HEK293 (cell line): ENCODE measurements around the gene SFXN2.

Experiments used
- CTCF ChIA-PET: fragments of 350-600 bp; formaldehyde crosslinking; extraction: SDS; loops from one replicate; lab custom pipeline; 2021; ENCODE audit warnings: antibody characterized with exemption; lab: Yijun Ruan, JAX
- POLR2A ChIA-PET: fragments of 300-600 bp; formaldehyde crosslinking; extraction: SDS; loops from one replicate; lab custom pipeline; 2020; ENCODE audit warnings: antibody characterized with exemption, inconsistent platforms; lab: Yijun Ruan, JAX
- H3K27ac ChIP-seq: fragments of 200-500 bp; sonication (Bioruptor generic); 2 replicates; pipeline ENCODE4 v1.5.1; 2014; ENCODE audit warnings: low read depth, low read length, control low read depth, inconsistent platforms; ENCODE audit errors: extremely low read depth
- H3K36me3 ChIP-seq, 2 experiments: fragments of 200-500 bp in 1 of 2; sonication (Bioruptor generic) in 1 of 2; 1 replicate in 1 of 2; 2 replicates in 1 of 2; pipeline ENCODE4 v1.5.1; 2014 to 2017; ENCODE audit warnings: inconsistent platforms in 2 of 2, low read length in 2 of 2; ENCODE audit not compliant: control insufficient read depth in 2 of 2, insufficient read depth in 1 of 2
- H3K4me1 ChIP-seq: fragments of 200-500 bp; sonication (Bioruptor generic); 2 replicates; pipeline ENCODE4 v1.5.1; 2014; ENCODE audit warnings: mild to moderate bottlenecking, low read length, inconsistent platforms; ENCODE audit not compliant: control insufficient read depth, insufficient read depth
- H3K4me3 ChIP-seq: 2 replicates; pipeline ENCODE4 v1.5.1; 2011; ENCODE audit warnings: low read depth, mild to moderate bottlenecking, control low read depth, low read length, moderate library complexity
- H3K9me3 ChIP-seq: fragments of 200-500 bp; sonication (Bioruptor generic); 2 replicates; pipeline ENCODE4 v1.5.1; 2014; ENCODE audit warnings: low read depth, low read length, inconsistent platforms; ENCODE audit not compliant: control insufficient read depth, insufficient read depth
- BCL11A ChIP-seq: fragments of 450-650 bp; formaldehyde crosslinking; IDR thresholded peaks from 2 replicates; pipeline ENCODE4 v1.5.1; 2016; ENCODE audit warnings: low read depth, missing biosample characterization, missing genetic modification characterization
- BCL11B ChIP-seq: fragments of 450-650 bp; formaldehyde crosslinking; IDR thresholded peaks from 2 replicates; pipeline ENCODE4 v1.5.1; 2016; ENCODE audit warnings: low read depth, missing biosample characterization, missing genetic modification characterization
- IKZF3 ChIP-seq: fragments of 450-650 bp; IDR thresholded peaks from 2 replicates; pipeline ENCODE4 v1.5.0; 2018; ENCODE audit warnings: missing biosample characterization, mild to moderate bottlenecking, missing genetic modification characterization, moderate library complexity
- MZF1 ChIP-seq: fragments of 450-650 bp; formaldehyde crosslinking; IDR thresholded peaks from 2 replicates; pipeline ENCODE4 v1.5.1; 2017; ENCODE audit warnings: missing biosample characterization, missing genetic modification characterization, borderline replicate concordance
- OSR2 ChIP-seq: fragments of 450-650 bp; formaldehyde crosslinking; IDR thresholded peaks from 2 replicates; pipeline ENCODE4 v1.5.1; 2016; ENCODE audit warnings: missing biosample characterization, missing genetic modification characterization
- PRDM1 ChIP-seq: fragments of 450-650 bp; formaldehyde crosslinking; IDR thresholded peaks from 2 replicates; pipeline ENCODE4; 2016; ENCODE audit warnings: missing biosample characterization, missing genetic modification characterization
- RBAK ChIP-seq: fragments of 450-650 bp; formaldehyde crosslinking; IDR thresholded peaks from 2 replicates; pipeline ENCODE4 v1.5.1; 2016; ENCODE audit warnings: missing biosample characterization, missing genetic modification characterization
- SCRT1 ChIP-seq: fragments of 450-650 bp; formaldehyde crosslinking; IDR thresholded peaks from 2 replicates; pipeline ENCODE4 v1.5.1; 2016; ENCODE audit warnings: missing biosample characterization, missing genetic modification characterization, borderline replicate concordance
- SP3 ChIP-seq: fragments of 450-650 bp; formaldehyde crosslinking; IDR thresholded peaks from 2 replicates; pipeline ENCODE4 v1.5.1; 2016; ENCODE audit warnings: missing biosample characterization, missing genetic modification characterization
- SP7 ChIP-seq: fragments of 450-650 bp; formaldehyde crosslinking; IDR thresholded peaks from 2 replicates; pipeline ENCODE4 v1.5.1; 2016; ENCODE audit warnings: missing biosample characterization, missing genetic modification characterization
- ZBTB20 ChIP-seq: fragments of 450-650 bp; formaldehyde crosslinking; IDR thresholded peaks from 2 replicates; pipeline ENCODE4 v1.5.1; 2016; ENCODE audit warnings: missing biosample characterization, missing genetic modification characterization
- ZNF114 ChIP-seq: fragments of 450-650 bp; formaldehyde crosslinking; IDR thresholded peaks from 2 replicates; pipeline ENCODE4 v1.5.0; 2017; ENCODE audit warnings: missing biosample characterization, missing genetic modification characterization
- ZNF140 ChIP-seq: fragments of 450-650 bp; formaldehyde crosslinking; IDR thresholded peaks from 2 replicates; pipeline ENCODE4 v1.5.1; 2016; ENCODE audit warnings: missing biosample characterization, missing genetic modification characterization
- ZNF221 ChIP-seq: fragments of 450-650 bp; formaldehyde crosslinking; IDR thresholded peaks from 2 replicates; pipeline ENCODE4 v1.5.1; 2017; ENCODE audit warnings: missing biosample characterization, missing genetic modification characterization, borderline replicate concordance
- ZNF302 ChIP-seq: fragments of 450-650 bp; formaldehyde crosslinking; IDR thresholded peaks from 2 replicates; pipeline ENCODE4 v1.5.1; 2016; ENCODE audit warnings: missing biosample characterization, missing genetic modification characterization, low read depth
- ZNF391 ChIP-seq: fragments of 450-650 bp; formaldehyde crosslinking; IDR thresholded peaks from 2 replicates; pipeline ENCODE4 v1.5.1; 2016; ENCODE audit warnings: low read depth, missing biosample characterization, missing genetic modification characterization, borderline replicate concordance
- ZNF473 ChIP-seq: fragments of 450-650 bp; formaldehyde crosslinking; IDR thresholded peaks from 2 replicates; pipeline ENCODE4 v1.5.1; 2017; ENCODE audit warnings: missing biosample characterization, missing genetic modification characterization
- ZNF548 ChIP-seq: fragments of 450-650 bp; formaldehyde crosslinking; IDR thresholded peaks from 2 replicates; pipeline ENCODE4 v1.5.1; 2016; ENCODE audit warnings: missing biosample characterization, missing genetic modification characterization
- ZNF558 ChIP-seq: fragments of 450-650 bp; formaldehyde crosslinking; IDR thresholded peaks from 2 replicates; pipeline ENCODE4 v1.5.1; 2016; ENCODE audit warnings: missing biosample characterization, missing genetic modification characterization
- ZNF623 ChIP-seq: fragments of 450-650 bp; formaldehyde crosslinking; IDR thresholded peaks from 2 replicates; pipeline ENCODE4 v1.5.1; 2016; ENCODE audit warnings: missing biosample characterization, missing genetic modification characterization
- ZNF747 ChIP-seq: fragments of 450-650 bp; formaldehyde crosslinking; IDR thresholded peaks from 2 replicates; pipeline ENCODE4 v1.5.1; 2016; ENCODE audit warnings: missing biosample characterization, missing genetic modification characterization
- ZSCAN16 ChIP-seq: fragments of 450-650 bp; formaldehyde crosslinking; IDR thresholded peaks from 2 replicates; pipeline ENCODE4 v1.5.1; 2016; ENCODE audit warnings: missing biosample characterization, missing genetic modification characterization
- ZSCAN30 ChIP-seq: fragments of 450-650 bp; IDR thresholded peaks from 2 replicates; pipeline ENCODE4 v1.5.1; 2018; ENCODE audit warnings: missing biosample characterization, mild to moderate bottlenecking, missing genetic modification characterization, moderate library complexity
- TF ChIP-seq, protein P1 (sequence below): fragments of 450-650 bp; IDR thresholded peaks from 2 replicates; pipeline ENCODE4 v1.5.1; 2018; ENCODE audit warnings: missing biosample characterization, missing genetic modification characterization
- TF ChIP-seq, protein P2 (sequence below): fragments of 450-650 bp; formaldehyde crosslinking; IDR thresholded peaks from 2 replicates; pipeline ENCODE4 v1.5.1; 2016; ENCODE audit warnings: missing biosample characterization, missing genetic modification characterization
- TF ChIP-seq, protein P3 (sequence below): fragments of 450-650 bp; formaldehyde crosslinking; IDR thresholded peaks from 2 replicates; pipeline ENCODE4 v1.5.1; 2016; ENCODE audit warnings: missing biosample characterization, missing genetic modification characterization
- TF ChIP-seq, protein P4 (sequence below): sonication (generic); formaldehyde crosslinking; IDR thresholded peaks from 2 replicates; pipeline ENCODE4 v1.8.1; 2022; ENCODE audit warnings: mild to moderate bottlenecking, moderate library complexity, missing genetic modification reagents
- TF ChIP-seq, protein P5 (sequence below): fragments of 450-650 bp; formaldehyde crosslinking; IDR thresholded peaks from 2 replicates; pipeline ENCODE4 v1.5.1; 2017; ENCODE audit warnings: missing biosample characterization, missing genetic modification characterization

SFXN2 gene

DNA sequence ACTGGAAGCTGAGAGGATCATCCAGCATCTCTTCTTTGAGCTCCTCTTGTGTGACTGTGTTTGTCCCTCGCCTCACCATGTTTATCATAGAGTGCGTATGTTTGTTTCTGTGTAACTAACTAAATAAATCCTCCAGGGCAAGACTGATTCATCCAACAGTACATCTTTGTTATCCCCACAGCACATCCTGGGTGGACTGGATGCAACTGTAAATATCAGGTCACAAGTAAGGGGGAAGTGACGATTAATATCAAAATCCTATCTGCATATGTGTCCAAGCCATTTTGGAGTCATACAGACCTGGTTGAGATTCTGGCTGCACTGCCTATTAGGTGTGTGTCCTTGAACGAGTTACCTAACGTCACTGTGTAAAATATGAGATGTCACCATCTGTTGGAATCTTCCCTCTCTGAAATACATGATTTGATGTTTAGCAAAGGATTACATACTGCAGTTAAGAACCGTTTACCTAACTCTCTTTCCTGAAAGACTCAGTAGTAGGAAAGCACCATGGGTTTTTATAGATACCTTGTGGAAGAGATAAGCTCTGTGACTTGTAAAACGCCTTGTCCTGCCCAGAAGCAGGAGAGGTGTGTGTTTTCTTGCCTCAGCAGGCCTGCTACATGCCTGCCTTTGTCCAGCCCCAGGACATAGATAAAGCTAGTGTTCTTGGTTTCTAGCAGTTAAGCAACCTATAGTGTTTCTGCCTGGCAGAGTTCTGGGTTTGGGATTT, 55.1 kb downstream of the SFXN2 start (continued):
- TF ChIP-seq, protein P1, sequence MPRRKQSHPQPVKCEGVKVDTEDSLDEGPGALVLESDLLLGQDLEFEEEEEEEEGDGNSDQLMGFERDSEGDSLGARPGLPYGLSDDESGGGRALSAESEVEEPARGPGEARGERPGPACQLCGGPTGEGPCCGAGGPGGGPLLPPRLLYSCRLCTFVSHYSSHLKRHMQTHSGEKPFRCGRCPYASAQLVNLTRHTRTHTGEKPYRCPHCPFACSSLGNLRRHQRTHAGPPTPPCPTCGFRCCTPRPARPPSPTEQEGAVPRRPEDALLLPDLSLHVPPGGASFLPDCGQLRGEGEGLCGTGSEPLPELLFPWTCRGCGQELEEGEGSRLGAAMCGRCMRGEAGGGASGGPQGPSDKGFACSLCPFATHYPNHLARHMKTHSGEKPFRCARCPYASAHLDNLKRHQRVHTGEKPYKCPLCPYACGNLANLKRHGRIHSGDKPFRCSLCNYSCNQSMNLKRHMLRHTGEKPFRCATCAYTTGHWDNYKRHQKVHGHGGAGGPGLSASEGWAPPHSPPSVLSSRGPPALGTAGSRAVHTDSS (tag by site-specific recombination) = no peak
- TF ChIP-seq SP3 (tag by site-specific recombination) (no peak), SCRT1 (0 out of 2 replicates have a peak, but pooled peaks have one; percentile 55), ZNF747 (tag by site-specific recombination) (no peak), BCL11B (tag by site-specific recombination) (no peak), IKZF3 (peak; percentile 13; the same call in 1 of the 2 replicates), ZNF140 (tag by site-specific recombination) (no peak), ZBTB20 (tag by site-specific recombination) (peak; percentile 45; the same call in 1 of the 2 replicates), ZSCAN30 (0 out of 2 replicates have a peak, but pooled peaks have one; percentile 1), OSR2 (tag by site-specific recombination) (peak; percentile 45; the same call in 1 of the 2 replicates), ZSCAN16 (tag by site-specific recombination) (no peak), BCL11A (tag by site-specific recombination) (no peak), RBAK (tag by site-specific recombination) (no peak), SP7 (tag by site-specific recombination) (peak; percentile 14; the same call in 1 of the 2 replicates)
- TF ChIP-seq, protein P2, sequence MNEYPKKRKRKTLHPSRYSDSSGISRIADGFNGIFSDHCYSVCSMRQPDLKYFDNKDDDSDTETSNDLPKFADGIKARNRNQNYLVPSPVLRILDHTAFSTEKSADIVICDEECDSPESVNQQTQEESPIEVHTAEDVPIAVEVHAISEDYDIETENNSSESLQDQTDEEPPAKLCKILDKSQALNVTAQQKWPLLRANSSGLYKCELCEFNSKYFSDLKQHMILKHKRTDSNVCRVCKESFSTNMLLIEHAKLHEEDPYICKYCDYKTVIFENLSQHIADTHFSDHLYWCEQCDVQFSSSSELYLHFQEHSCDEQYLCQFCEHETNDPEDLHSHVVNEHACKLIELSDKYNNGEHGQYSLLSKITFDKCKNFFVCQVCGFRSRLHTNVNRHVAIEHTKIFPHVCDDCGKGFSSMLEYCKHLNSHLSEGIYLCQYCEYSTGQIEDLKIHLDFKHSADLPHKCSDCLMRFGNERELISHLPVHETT (tag by site-specific recombination) = no peak

DNA sequence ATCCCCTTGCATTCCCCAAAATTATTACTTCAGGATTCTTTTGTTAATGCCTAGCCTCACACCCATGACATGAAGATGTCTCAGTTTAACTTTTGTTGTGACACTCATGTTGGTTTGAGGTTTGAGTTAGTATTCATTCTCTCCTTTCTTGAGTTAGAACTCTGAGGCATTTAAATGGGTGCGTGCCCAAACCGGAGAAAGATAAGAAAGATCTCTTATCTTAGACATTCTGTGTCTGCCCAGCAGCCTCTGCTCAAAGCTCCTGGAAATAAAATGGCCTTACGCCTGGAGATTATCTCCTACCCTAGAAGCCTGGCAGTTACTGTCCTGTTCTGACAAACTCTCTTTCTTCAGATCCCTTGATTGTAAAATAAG, 55.7 kb downstream of the SFXN2 start:
- no peak overlapping the region for H3K4me3 ChIP-seq
- H3K27ac ChIP-seq = peak overlapping the region; percentile 10; the same call in 1 of the 2 replicates
- H3K4me1 ChIP-seq = peaks cover 27% of the 10 kb centered on the region
- H3K36me3 ChIP-seq = no peaks in the 10 kb centered on the region
- H3K9me3 ChIP-seq = no peaks in the 10 kb centered on the region
- ChIA-PET CTCF (interaction anchor here (1.9 kb wide), 1 partner anchor 17 kb away, joined by 11 read pairs; no protein-coding TSS in a partner anchor), POLR2A (no interaction called here)
- no peak for TF ChIP-seq ZNF473
- TF ChIP-seq ZNF558 (tag by site-specific recombination) = no peak
- TF ChIP-seq, protein P3, sequence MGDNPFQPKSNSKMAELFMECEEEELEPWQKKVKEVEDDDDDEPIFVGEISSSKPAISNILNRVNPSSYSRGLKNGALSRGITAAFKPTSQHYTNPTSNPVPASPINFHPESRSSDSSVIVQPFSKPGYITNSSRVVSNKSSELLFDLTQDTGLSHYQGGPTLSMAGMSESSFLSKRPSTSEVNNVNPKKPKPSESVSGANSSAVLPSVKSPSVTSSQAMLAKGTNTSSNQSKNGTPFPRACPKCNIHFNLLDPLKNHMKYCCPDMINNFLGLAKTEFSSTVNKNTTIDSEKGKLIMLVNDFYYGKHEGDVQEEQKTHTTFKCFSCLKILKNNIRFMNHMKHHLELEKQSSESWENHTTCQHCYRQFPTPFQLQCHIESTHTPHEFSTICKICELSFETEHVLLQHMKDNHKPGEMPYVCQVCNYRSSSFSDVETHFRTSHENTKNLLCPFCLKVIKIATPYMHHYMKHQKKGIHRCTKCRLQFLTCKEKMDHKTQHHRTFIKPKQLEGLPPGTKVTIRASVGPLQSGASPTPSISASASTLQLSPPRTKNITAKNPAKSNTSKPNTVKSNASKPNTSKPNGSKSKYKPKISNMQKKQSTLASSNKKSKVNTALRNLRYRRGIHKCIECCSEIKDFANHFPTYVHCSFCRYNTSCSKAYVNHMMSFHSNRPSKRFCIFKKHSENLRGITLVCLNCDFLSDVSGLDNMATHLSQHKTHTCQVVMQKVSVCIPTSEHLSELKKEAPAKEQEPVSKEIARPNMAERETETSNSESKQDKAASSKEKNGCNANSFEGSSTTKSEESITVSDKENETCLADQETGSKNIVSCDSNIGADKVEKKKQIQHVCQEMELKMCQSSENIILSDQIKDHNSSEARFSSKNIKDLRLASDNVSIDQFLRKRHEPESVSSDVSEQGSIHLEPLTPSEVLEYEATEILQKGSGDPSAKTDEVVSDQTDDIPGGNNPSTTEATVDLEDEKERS (tag by site-specific recombination) = no peak
- TF ChIP-seq ZNF221 = no peak
- TF ChIP-seq MZF1 = no peak
- no peak for TF ChIP-seq PRDM1 (tag by site-specific recombination)
- TF ChIP-seq, protein P4, sequence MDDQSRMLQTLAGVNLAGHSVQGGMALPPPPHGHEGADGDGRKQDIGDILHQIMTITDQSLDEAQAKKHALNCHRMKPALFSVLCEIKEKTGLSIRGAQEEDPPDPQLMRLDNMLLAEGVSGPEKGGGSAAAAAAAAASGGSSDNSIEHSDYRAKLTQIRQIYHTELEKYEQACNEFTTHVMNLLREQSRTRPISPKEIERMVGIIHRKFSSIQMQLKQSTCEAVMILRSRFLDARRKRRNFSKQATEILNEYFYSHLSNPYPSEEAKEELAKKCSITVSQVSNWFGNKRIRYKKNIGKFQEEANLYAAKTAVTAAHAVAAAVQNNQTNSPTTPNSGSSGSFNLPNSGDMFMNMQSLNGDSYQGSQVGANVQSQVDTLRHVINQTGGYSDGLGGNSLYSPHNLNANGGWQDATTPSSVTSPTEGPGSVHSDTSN (CRISPR knock-in tag) = no peak
- no peak for TF ChIP-seq ZNF114
- TF ChIP-seq, protein P1 (tag by site-specific recombination) = no peak
- no peak for TF ChIP-seq ZNF548 (tag by site-specific recombination)
- TF ChIP-seq, protein P5, sequence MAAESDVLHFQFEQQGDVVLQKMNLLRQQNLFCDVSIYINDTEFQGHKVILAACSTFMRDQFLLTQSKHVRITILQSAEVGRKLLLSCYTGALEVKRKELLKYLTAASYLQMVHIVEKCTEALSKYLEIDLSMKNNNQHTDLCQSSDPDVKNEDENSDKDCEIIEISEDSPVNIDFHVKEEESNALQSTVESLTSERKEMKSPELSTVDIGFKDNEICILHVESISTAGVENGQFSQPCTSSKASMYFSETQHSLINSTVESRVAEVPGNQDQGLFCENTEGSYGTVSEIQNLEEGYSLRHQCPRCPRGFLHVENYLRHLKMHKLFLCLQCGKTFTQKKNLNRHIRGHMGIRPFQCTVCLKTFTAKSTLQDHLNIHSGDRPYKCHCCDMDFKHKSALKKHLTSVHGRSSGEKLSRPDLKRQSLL (tag by site-specific recombination) = no peak
- TF ChIP-seq ZNF302 = no peak
- no peak for TF ChIP-seq ZNF391 (tag by site-specific recombination)
- TF ChIP-seq ZNF623 (tag by site-specific recombination) = no peak
